T-helper 2 cell treated with Interferon-gamma antibody and Interleukin-4, amounts not matched to agents 5 μg/mL and 100 μg/mL, for 36 hours (primary cell): ENCODE results near the gene CST7.
A peak's percentile ranks its signal among the peaks of the same experiment; 100 is the strongest.

Experiments
- DNase-seq: peaks from one replicate; pipeline ENCODE4 v3.0.0; 2021; ENCODE audit warnings: low spot score
- H3K27ac Mint-ChIP-seq: one replicate; pipeline ENCODE4 v1.8.0; 2021; ENCODE audit warnings: mild to moderate bottlenecking, mixed read lengths
- H3K27me3 Mint-ChIP-seq: one replicate; pipeline ENCODE4 v1.8.0; 2021; ENCODE audit warnings: low read depth, mixed read lengths
- H3K36me3 Mint-ChIP-seq: one replicate; pipeline ENCODE4 v1.8.0; 2021; ENCODE audit warnings: low read depth, mixed read lengths
- H3K4me1 Mint-ChIP-seq: one replicate; pipeline ENCODE4 v1.8.0; 2021; ENCODE audit warnings: low read depth, mixed read lengths
- H3K4me3 Mint-ChIP-seq: one replicate; pipeline ENCODE4 v1.8.0; 2022; ENCODE audit warnings: mild to moderate bottlenecking, moderate library complexity, mixed read lengths
- H3K9me3 Mint-ChIP-seq: one replicate; pipeline ENCODE4 v1.8.0; 2021; ENCODE audit warnings: mixed read lengths

CST7 gene

DNA sequence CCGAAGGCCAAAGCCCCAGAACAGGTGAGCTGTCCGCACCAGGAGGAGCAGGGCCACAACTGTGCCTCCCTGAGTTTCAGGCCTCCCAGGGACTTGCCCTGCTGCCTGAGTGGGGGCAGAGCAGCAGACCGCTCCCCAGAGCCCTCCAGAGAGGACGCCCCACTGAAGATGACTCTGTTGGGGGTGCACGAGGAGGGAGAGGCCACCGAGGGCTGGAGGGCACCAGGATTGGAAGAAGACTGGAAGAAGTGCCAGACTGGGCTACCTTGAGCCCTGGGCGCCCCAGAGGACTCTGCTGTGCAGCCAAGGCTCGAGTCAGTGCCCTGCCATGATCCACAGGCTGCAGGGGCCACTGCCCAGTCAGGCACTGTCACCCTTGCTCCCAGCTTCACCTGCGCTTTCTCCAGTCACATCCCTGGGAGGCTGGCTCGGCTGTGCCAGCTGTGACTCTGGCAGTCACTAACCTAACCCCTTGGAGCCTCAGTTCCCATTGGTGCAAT lies 11.3 kb downstream of the CST7 start:
- H3K4me1 Mint-ChIP-seq = peaks cover 21% of the 10 kb centered on the region
- H3K4me3 Mint-ChIP-seq = no peak overlapping the region
- H3K9me3 Mint-ChIP-seq = no peaks in the 10 kb centered on the region
- H3K36me3 Mint-ChIP-seq = peaks cover 64% of the 10 kb centered on the region
- no peak for DNase-seq
- no peaks in the 10 kb centered on the region for H3K27me3 Mint-ChIP-seq
- peak overlapping the region; percentile 85 for H3K27ac Mint-ChIP-seq

DNA sequence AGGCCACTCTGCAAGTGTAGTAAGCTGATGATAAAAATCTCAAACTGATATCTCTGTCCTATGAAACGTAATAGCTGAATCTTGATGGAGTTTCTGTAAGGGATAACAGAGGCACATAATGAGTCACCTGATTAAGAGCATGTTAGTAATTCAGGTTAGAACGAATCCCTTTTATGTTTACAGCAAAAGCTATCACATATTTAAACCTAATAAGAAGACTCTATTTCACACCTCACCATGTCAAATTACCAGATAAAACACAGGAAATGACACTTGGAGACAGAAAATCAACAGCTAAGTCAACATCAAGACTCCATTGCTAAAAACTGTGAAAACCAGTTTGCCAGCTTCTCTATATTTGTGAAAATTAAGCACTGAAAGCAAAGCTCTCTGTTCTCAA lies 11.8 kb downstream of the CST7 start:
- no peak for DNase-seq

GRCh38 chr20:24961384-24962181 lies 12.5 kb downstream of the CST7 start:
- peak overlapping the region; percentile 85 for H3K27ac Mint-ChIP-seq
- H3K9me3 Mint-ChIP-seq = no peaks in the 10 kb centered on the region
- no peaks in the 10 kb centered on the region for H3K27me3 Mint-ChIP-seq
- H3K36me3 Mint-ChIP-seq = peaks cover 71% of the 10 kb centered on the region
- no peak for DNase-seq
- no peak overlapping the region for H3K4me3 Mint-ChIP-seq
- peaks cover 12% of the 10 kb centered on the region for H3K4me1 Mint-ChIP-seq

More for the DNA sequence above, 11.8 kb downstream of the CST7 start:
- Mint-ChIP-seq H3K27me3 (no peaks in the 10 kb centered on the region), H3K27ac (peak overlapping the region; percentile 85), H3K36me3 (peaks cover 69% of the 10 kb centered on the region), H3K9me3 (no peaks in the 10 kb centered on the region), H3K4me1 (peaks cover 16% of the 10 kb centered on the region), H3K4me3 (no peak overlapping the region)

- DNase-seq = no peak
- H3K4me1 Mint-ChIP-seq = peaks cover 12% of the 10 kb centered on the region
- peak overlapping the region; percentile 85 for H3K27ac Mint-ChIP-seq
- peaks cover 69% of the 10 kb centered on the region for H3K36me3 Mint-ChIP-seq
- H3K27me3 Mint-ChIP-seq = no peaks in the 10 kb centered on the region
- H3K9me3 Mint-ChIP-seq = no peaks in the 10 kb centered on the region
- no peak overlapping the region for H3K4me3 Mint-ChIP-seq
These were observed 13.1 kb downstream of the CST7 start for GRCh38 chr20:24962182-24962492.

DNA sequence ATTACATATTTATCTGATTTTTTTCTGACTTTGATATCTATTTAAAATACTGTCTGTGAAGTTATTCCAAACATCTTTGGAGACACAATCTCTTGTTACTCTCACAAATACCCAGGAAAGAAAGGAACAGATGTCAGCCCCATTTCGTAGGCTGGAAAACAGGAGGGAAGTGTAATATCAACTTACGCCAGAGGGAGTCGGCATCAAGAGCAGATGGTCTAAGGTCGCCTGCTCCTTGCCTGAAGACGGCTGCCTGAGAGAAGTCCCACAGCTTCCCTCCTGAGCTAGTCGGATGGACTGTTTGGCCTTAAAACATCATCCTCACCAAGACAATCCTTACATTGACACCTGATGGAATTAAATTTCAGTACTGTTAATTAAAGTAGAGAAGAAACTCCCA lies 13.4 kb downstream of the CST7 start:
- no peak for DNase-seq
- Mint-ChIP-seq H3K27ac (peak overlapping the region; percentile 85), H3K36me3 (peaks cover 70% of the 10 kb centered on the region), H3K9me3 (no peaks in the 10 kb centered on the region), H3K4me3 (no peak overlapping the region), H3K4me1 (peaks cover 12% of the 10 kb centered on the region), H3K27me3 (no peaks in the 10 kb centered on the region)

DNA sequence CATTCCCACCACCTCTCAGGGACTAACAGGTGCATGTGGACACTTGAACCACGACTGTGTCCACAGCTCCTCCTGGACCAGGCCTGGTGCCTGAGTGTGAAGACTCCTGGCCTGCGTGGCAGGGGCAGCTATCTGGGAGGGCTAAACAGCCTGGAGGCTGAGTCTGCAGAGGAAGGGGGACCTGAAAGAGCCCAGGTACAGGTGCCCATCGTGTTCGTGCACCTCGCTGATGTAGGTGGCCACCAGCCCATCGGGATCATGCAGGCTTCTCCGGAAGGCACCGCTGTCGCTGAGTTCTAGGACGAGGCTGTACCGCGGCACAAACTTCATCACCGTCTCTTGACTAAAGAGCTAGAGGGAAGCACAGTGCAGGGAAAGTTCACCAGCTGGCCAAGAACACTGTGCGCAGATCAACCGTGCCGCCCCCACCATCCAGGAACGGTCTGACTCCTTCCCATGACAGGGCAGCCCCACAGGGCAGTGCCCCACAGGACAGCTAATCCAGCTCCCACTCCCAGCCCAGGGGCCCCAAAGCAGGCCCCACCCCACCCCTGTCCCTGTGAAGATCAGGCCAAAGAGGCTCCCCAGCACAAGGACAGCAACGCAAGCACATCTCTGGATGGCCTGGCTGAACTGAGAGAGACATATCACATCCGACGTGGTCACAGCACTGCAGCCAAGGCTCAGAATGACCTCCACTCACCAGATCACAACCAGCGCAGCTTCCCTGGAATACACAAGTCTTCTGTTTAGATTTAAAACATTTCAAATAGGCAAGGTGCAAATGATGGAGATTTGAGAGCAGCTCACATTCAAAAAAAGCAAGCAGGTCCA lies 14.8 kb downstream of the CST7 start:
- Mint-ChIP-seq H3K27me3 (no peaks in the 10 kb centered on the region), H3K4me3 (no peak overlapping the region), H3K4me1 (peaks cover 12% of the 10 kb centered on the region), H3K9me3 (no peaks in the 10 kb centered on the region), H3K27ac (no peak overlapping the region), H3K36me3 (peaks cover 73% of the 10 kb centered on the region)
- no peak for DNase-seq

DNA sequence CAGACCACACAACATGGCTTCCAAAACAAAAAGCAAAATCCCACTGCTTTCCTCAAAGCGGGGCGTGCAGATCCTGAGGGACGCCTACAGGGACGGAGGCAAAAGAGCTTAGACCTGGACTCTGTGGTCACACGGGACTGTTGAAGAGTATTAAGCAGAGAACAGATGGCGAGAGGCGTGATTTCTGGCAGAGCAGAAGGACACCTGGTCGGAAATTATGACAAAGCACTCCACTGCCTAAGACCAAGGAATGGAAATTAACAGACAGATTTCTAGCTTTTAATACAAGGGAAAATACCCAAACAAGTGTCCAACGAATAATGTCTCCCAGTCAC lies 15.4 kb downstream of the CST7 start:
- H3K4me1 Mint-ChIP-seq = peaks cover 12% of the 10 kb centered on the region

GRCh38 chr20:24965065-24965919 lies 16.2 kb downstream of the CST7 start:
- H3K4me3 Mint-ChIP-seq = no peak overlapping the region
- peaks cover 12% of the 10 kb centered on the region for H3K4me1 Mint-ChIP-seq
- H3K36me3 Mint-ChIP-seq = peaks cover 77% of the 10 kb centered on the region
- no peaks in the 10 kb centered on the region for H3K27me3 Mint-ChIP-seq
- H3K27ac Mint-ChIP-seq = peak overlapping the region; percentile 33
- no peaks in the 10 kb centered on the region for H3K9me3 Mint-ChIP-seq
- DNase-seq = no peak

More for the DNA sequence above, 15.4 kb downstream of the CST7 start:
- Mint-ChIP-seq H3K9me3 (no peaks in the 10 kb centered on the region), H3K4me3 (no peak overlapping the region), H3K27ac (peak overlapping the region; percentile 33), H3K27me3 (no peaks in the 10 kb centered on the region), H3K36me3 (peaks cover 75% of the 10 kb centered on the region)
- no peak for DNase-seq

- DNase-seq = no peak
- Mint-ChIP-seq H3K36me3 (peaks cover 75% of the 10 kb centered on the region), H3K27ac (no peak overlapping the region), H3K4me3 (no peak overlapping the region), H3K4me1 (peaks cover 3% of the 10 kb centered on the region), H3K9me3 (no peaks in the 10 kb centered on the region), H3K27me3 (no peaks in the 10 kb centered on the region)
These were observed 17.4 kb downstream of the CST7 start for GRCh38 chr20:24966317-24967012.

GRCh38 chr20:24968278-24968800 lies 19.3 kb downstream of the CST7 start:
- Mint-ChIP-seq H3K27me3 (no peaks in the 10 kb centered on the region), H3K27ac (no peak overlapping the region), H3K4me1 (peaks cover 2% of the 10 kb centered on the region), H3K4me3 (no peak overlapping the region), H3K36me3 (peaks cover 66% of the 10 kb centered on the region), H3K9me3 (no peaks in the 10 kb centered on the region)
- no peak for DNase-seq

GRCh38 chr20:24969186-24970029 lies 20.3 kb downstream of the CST7 start:
- no peak for DNase-seq
- no peaks in the 10 kb centered on the region for H3K9me3 Mint-ChIP-seq
- no peak overlapping the region for H3K4me3 Mint-ChIP-seq
- no peaks in the 10 kb centered on the region for H3K27me3 Mint-ChIP-seq
- H3K27ac Mint-ChIP-seq = no peak overlapping the region
- peaks cover 2% of the 10 kb centered on the region for H3K4me1 Mint-ChIP-seq
- H3K36me3 Mint-ChIP-seq = peaks cover 68% of the 10 kb centered on the region

GRCh38 chr20:24970030-24970553 lies 21.0 kb downstream of the CST7 start:
- Mint-ChIP-seq H3K4me3 (no peak overlapping the region), H3K9me3 (peaks cover 3% of the 10 kb centered on the region), H3K4me1 (no peaks in the 10 kb centered on the region), H3K36me3 (peaks cover 69% of the 10 kb centered on the region), H3K27me3 (no peaks in the 10 kb centered on the region), H3K27ac (no peak overlapping the region)
- no peak for DNase-seq
